ELR (cell line): Measurements from ENCODE around the gene PRSS23.
A peak's percentile ranks its signal among the peaks of the same experiment; 100 is the strongest.
"Not testable (repeated sequence)": the region's sequence is repeated elsewhere in the genome, so short reads cannot be mapped to it uniquely, and the experiment has no call there.

Experiments
- DNase-seq: peaks from one replicate; pipeline ENCODE4 v3.0.0-alpha.2; 2015; ENCODE audit warnings: low read depth

The PRSS23 gene

DNA sequence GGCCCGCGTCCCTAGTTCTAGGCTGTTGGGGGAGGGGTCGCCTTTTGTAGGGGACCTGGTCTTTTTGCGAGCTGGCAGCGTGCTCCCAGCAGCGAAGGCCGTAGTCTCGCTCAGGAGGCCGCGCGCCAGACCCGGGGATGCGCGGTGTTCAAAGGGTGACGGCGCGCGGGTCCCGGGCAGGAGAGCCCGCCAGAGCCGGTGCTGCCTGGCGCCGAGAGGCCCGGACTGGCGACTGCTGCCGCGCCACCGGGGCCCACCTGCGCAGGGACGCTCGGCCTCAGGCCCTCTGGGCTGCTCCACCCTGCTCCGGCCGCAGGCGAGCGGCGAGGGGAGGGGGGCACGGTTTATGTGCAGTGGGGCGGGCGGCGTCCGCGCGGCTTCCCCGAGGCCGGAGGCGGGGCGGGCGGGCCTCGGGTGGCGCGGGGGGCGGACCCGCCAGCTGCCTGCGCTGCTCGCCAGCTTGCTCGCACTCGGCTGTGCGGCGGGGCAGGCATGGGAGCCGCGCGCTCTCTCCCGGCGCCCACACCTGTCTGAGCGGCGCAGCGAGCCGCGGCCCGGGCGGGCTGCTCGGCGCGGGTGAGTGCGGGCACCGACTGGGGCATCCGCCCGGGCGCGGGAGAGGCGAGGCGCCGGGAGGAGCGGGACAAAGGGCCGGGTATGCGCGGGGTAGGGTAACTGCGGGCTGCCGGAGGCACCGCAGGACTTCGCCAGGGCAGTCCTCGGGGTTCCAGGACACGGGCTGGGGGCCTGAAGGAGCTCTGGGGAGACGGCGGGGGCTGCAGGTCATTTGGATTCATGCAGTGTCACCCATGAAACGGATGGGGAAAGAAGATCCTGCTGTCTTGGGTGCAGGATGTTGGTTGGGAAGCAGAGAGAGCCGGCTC is at the start of gene PRSS23:
PRSS23 (plus strand) TSS at position 467 of the 884 bp plus-strand sequence. CDS start 7,102 bp downstream, outside the sequence.
- DNase-seq, result peak; percentile 79

DNA sequence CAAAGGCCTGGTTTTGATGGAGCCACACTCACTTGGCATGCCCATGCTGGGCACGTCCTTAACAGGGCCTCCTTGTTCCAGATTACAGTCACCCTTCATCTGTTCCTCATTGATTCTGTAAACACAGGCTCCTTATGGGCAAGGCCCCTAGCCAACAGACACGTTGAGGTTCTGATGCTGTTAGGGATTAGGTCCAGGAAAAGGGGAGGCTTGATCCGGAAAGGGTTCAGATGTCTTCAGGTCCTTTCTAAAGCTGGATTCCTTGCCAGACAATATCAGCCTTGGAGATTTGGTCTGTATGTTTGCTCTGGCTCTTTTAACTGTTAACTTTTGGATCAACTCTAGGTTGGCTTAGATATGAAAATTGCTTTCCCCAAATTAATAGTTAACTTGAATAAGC is 46.9 kb upstream of the PRSS23 start:
- no peak for DNase-seq

DNA sequence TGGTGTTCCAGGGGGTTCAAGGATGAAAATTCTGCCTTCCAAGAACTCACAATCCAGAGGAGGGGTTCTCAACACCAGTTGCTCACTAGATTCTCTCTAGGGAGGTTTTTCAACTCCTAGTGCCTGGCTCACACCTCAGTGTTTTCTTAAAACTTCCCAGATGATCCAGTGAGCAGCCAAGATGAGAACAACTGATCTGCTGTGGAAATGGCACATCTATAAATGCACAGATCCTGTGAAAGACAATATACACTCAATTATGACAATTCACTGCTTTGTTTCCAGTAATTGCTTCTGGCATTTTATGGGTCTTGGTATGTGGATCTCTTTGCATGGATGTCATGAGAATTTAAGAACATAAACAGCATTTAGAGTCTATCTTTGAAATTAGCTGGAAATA is 45.2 kb upstream of the PRSS23 start:
- DNase-seq, result no peak

GRCh38 chr11:86758171-86758570 is 42.2 kb upstream of the PRSS23 start:
- DNase-seq, result no peak

DNA sequence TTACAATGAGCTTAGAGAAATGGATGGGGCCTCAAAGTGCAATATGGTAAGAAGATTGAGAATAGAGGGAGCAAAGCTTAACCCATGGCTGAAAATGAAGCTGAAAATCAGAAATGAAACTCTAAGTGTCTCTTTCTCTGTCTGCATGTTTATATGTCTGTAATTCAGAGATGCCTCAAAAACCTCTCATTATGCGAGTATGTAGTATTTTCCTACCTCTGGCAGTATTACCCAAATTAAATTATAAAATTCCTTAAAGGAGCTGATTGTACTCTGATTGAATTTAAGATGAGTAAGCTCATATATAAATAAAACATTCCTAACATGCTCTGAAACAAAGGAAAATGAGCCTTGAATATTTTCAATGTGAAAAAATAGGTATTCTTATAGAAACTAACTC is 39.8 kb upstream of the PRSS23 start:
- no peak for DNase-seq

DNA sequence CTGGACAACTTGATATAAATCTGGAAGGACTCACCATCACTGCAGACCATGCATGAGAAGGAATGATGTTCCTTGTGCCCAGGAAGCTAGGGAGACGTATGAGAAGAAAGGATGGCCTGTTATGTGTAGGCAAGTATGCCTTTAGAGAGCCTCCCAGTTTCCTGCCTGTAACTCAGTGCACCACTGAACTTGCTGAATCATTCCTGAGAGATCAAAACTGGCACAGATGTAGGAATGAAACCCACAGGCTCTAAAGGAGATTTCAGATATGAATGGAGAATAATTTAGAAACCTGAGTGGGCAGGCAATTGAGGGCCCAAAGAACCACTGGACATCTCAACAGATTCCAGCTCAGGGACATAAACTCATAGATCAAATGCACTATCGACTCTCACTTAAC is 38.4 kb upstream of the PRSS23 start:
- DNase-seq, result peak; percentile 51

DNA sequence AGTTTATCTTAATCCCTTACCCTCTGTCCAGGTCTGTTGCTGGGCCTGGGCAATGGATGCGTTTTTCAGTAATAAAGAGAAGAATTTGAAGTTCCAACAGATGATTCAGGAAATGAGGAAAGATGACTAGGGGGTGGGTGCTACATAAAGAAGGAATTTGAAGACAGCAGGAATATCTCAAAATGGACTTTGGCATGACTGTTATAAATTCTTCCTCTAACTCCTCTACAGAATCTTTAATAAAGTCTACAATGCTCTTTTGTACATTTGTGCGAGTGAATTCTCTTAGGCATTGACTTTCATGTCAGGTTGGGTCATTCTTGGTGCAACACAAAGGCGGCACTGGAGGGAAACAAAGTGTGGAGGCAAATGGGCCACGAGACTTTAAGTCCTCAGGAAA is 35.1 kb upstream of the PRSS23 start:
- DNase-seq, result no peak

DNA sequence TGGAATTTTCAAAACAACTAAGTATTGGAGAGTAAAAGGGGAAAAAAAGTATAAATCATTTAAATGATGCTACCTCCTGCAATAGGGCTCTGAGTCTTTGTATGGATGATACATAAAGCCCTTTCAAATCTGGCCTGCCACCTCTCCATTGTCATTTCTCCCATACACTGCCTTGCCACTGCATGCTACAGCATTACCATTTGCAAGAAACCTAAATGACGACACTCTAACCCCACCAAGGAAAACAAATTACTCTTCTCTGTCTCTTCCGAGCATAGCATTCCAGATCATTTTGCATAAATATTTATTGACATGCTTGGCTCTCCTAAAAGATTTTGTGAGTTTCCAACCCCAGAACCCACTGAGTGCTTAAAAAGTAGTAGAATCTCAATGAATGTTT is 34.5 kb upstream of the PRSS23 start:
- DNase-seq, result no peak

GRCh38 chr11:86769219-86769618 is 31.1 kb upstream of the PRSS23 start:
- no peak for DNase-seq

DNA sequence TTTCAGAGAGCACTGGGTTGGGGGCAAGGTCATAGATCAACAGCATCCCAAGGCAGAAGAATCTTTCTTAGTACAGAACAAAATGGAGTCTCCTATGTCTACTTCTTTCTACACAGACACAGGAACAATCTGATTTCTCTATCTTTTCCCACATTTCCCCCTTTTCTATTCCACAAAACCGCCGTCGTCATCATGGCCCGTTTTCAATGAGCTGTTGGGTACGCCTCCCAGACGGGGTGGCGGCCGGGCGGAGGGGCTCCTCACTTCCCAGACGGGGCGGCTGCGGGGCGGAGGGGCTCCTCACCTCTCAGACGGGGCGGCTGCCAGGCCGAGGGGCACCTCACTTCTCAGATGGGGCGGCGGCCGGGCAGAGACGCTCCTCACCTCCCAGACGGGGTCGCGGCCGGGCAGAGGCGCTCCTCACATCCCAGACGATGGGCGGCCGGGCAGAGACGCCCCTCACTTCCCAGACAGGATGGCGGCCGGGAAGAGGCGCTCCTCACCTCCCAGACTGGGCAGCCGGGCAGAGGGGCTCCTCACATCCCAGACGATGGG is 29.8 kb upstream of the PRSS23 start:
- DNase-seq, result not testable (repeated sequence)

- no peak for DNase-seq
Measured at GRCh38 chr11:86772999-86773398, 27.3 kb upstream of the PRSS23 start.

GRCh38 chr11:86773513-86774252 is 26.7 kb upstream of the PRSS23 start:
- DNase-seq, result no peak

DNA sequence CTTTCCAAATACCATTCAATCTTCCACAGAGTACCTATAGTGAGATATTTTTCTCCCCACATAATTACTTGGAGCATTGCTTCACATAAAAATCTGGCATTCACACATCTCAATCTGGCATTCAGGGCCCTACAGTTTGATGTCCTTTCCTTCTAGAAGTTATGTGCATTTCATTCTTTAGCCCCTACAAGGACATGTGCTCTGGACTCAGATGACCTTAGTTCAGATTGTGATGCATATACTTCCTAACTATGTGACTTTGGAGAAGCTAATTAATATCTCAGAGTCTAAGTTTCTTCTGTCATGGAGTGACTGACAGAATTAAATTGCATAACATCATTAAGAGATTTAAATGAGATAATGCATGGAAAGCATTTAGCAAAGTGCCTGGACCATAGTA is 25.9 kb upstream of the PRSS23 start:
- DNase-seq, result no peak

GRCh38 chr11:86775361-86775760 is 25.0 kb upstream of the PRSS23 start:
- no peak for DNase-seq

GRCh38 chr11:86781546-86781945 is 18.8 kb upstream of the PRSS23 start:
- no peak for DNase-seq

DNA sequence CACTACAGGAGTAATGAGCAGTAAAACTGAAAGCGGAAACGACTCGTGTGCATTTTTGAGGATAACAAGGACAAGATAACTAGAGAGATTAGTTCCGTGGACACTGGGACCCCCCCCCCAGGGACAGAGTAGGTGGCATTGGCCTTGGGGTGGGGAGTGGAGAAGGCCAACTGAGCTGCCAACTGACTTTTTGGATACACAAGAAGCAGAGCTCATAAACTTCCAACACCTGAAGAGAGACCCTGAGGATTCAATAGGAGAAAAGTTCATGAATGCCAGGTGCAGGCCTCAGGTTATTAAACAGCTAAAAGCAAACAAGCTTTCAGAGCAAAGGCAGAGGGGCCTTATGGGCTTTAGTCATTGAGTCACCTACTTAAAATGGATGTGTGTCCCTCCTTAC is 17.6 kb upstream of the PRSS23 start:
- DNase-seq, result no peak

- no peak for DNase-seq
Measured at GRCh38 chr11:86783661-86784060, 16.7 kb upstream of the PRSS23 start.

GRCh38 chr11:86784241-86784681 is 16.1 kb upstream of the PRSS23 start:
- peak; percentile 35 for DNase-seq

GRCh38 chr11:86785576-86785975 is 14.8 kb upstream of the PRSS23 start:
- no peak for DNase-seq

- no peak for DNase-seq
Measured at GRCh38 chr11:86787018-86787536, 13.3 kb upstream of the PRSS23 start.

GRCh38 chr11:86787656-86788055 is 12.7 kb upstream of the PRSS23 start:
- no peak for DNase-seq

DNA sequence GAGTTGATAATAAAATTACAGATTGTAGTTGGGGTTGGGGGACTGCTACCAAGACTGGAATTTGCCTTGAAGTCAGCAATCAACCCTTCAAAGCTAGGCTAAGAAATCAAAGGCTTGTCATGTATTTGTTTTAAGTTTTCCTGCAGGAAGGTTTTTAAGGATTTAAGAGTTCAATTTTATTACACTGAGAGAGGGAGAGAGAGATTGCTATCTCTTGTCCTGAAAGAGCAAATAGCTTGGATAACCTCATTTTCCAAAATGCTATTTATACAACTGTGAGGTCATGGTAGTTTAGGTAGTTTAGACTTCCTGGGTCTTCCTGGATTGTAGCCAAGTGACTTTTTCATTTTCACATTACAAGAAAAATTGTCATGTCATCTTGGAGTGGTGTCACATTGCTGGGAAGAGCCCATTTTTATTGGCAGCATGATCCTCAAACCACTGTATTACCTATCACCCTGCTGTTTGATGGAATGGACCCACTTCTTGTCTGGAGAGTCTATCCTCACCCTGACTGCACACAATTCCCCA is 10.1 kb upstream of the PRSS23 start:
- DNase-seq, result no peak
